K562 (cell line): Measurements from ENCODE around the gene C15orf62. TPM values are rescaled to one million over a fixed set of nuclear protein-coding genes. Genes with fewer than 3 reads are reported as not detected.

ENCODE experiments used
- BRF1 ChIP-seq: IDR thresholded peaks from 3 replicates; pipeline ENCODE4 v1.6.1; 2011; ENCODE audit warnings: borderline replicate concordance, mild to moderate bottlenecking; ENCODE audit not compliant: insufficient read length; ENCODE audit errors: extremely low read depth
- HBP1 ChIP-seq: fragments of 450-650 bp; formaldehyde crosslinking; IDR thresholded peaks from 2 replicates; pipeline ENCODE4 v1.4.0; 2022; ENCODE audit warnings: missing genetic modification characterization
- HDAC2 ChIP-seq: fragments of 450-650 bp; IDR thresholded peaks from 2 replicates; pipeline ENCODE4 v1.6.1; 2016; ENCODE audit warnings: mild to moderate bottlenecking
- MGA ChIP-seq: fragments of 450-650 bp; IDR thresholded peaks from 2 replicates; pipeline ENCODE4 v1.6.1; 2016; ENCODE audit warnings: mild to moderate bottlenecking, moderate library complexity
- NFYB ChIP-seq: IDR thresholded peaks from 2 replicates; pipeline ENCODE4 v1.6.1; 2011; ENCODE audit warnings: mild to moderate bottlenecking, moderate library complexity; ENCODE audit not compliant: insufficient read length; ENCODE audit errors: extremely low read depth
- TOE1 ChIP-seq, 2 experiments: fragments of 450-650 bp in 1 of 2; sonication (generic) in 1 of 2; formaldehyde crosslinking in 1 of 2; IDR thresholded peaks; 2 replicates each; pipeline versions ENCODE4 v1.7.1 to v1.8.0; 2016 to 2022; ENCODE audit warnings: borderline replicate concordance in 2 of 2, mild to moderate bottlenecking in 2 of 2, antibody characterized with exemption in 1 of 2, inconsistent platforms in 1 of 2, low read depth in 1 of 2, missing genetic modification reagents in 1 of 2, moderate library complexity in 1 of 2
- ZNF592 ChIP-seq: fragments of 450-650 bp; IDR thresholded peaks from 2 replicates; pipeline ENCODE4 v1.6.1; 2017; ENCODE audit warnings: antibody characterized with exemption, mild to moderate bottlenecking
- ZNF644 ChIP-seq: fragments of 200-800 bp; sonication (Bioruptor generic); IDR thresholded peaks from 2 replicates; pipeline ENCODE4 v1.6.1; 2016; ENCODE audit warnings: low read depth, missing genetic modification characterization, missing compliant biosample characterization
- polyA plus RNA-seq, 8 experiments: library from polyadenylated mRNA; depleted of rRNA in 4 of 8; stranded (reverse) in 5 of 8; unstranded in 3 of 8; fragments of >200 nt; fragmentation: Nextera tagmentation in 2 of 8; fragmentation: Illumina TruSeq in 1 of 8; extraction: Ambion mirVana in 2 of 8; extraction: Trizol in 1 of 8; gene quantifications; 2 replicates each; pipeline versions ENCODE4 v1.2.1 to v1.2.3, GENCODE V29; 2011 to 2014; ENCODE audit warnings: inconsistent platforms in 1 of 8, missing spikeins in 1 of 8
- total RNA-seq, 7 experiments: library from RNA; depleted of rRNA in 6 of 7; stranded (reverse); fragments of >200 nt in 6 of 7; fragmentation: Illumina TruSeq in 2 of 7; extraction: Trizol in 2 of 7; gene quantifications; 2 replicates each; pipeline versions ENCODE4 v1.2.1 to v1.2.3, GENCODE V29; 2011 to 2021; ENCODE audit warnings: low replicate concordance in 1 of 7

The C15orf62 gene
- total and polyA plus RNA-seq, 9 of the 15 experiments (the other 6 are each of a cell fraction or from before 2014, with no cell fraction given) = 0.01 to 0.76 (median 0.30) TPM; not detected in 1

GRCh38 chr15:40755812-40756208 lies 14.0 kb upstream of the C15orf62 start (continued):
- no peak for TF ChIP-seq HBP1 (CRISPR knock-in tag)
- TF ChIP-seq BRF1 = no peak
- TF ChIP-seq HDAC2 = no peak
- TF ChIP-seq NFYB = no peak
- peak; percentile 43; the same call in 1 of the 2 replicates for TF ChIP-seq TOE1 (IDR thresholded peaks at IDR 0.05; ENCODE audit: borderline replicate concordance)
- TF ChIP-seq TOE1 (CRISPR knock-in tag; IDR thresholded peaks at IDR 0.05; ENCODE audit: borderline replicate concordance, low read depth) = no peak
- peak; percentile 76 for TF ChIP-seq ZNF592
- TF ChIP-seq MGA = peak; percentile 54
- TF ChIP-seq ZNF644 (tag) = no peak
